ENCODE results near the gene MYL6B. TPM values are rescaled to one million over a fixed set of nuclear protein-coding genes. Genes with fewer than 3 reads are reported as not detected.

MYL6B gene
- total RNA-seq, 1 experiment from 2014 or later: 71.9 TPM

- H3K36me3 ChIP-seq: peaks cover 61% of the 10 kb centered on the region
- DNase-seq (ENCODE audit: low read depth in 1 of 2, low spot score in 2 of 2): peak in 1 of 2 experiments; percentile 62
- H3K9me3 ChIP-seq (replicated peaks): no peaks in the 10 kb centered on the region
- H3K4me3 ChIP-seq: no peak overlapping the region
- no peaks in the 10 kb centered on the region for H3K27me3 ChIP-seq (replicated peaks)
- H3K4me1 ChIP-seq (replicated peaks): peaks cover 12% of the 10 kb centered on the region; the same call in 1 of the 2 replicates
- H3K27ac ChIP-seq: no peak overlapping the region
Measured at GRCh38 chr12:56206452-56207166, 54.2 kb downstream of the MYL6B start.

Other genes starting within 250 kb of the MYL6B start
- gene PYM1, start 224.7 kb upstream of the MYL6B start, total RNA-seq (2014; rRNA removed; shearing (Covaris generic)): 25.1 and 43.7 TPM in 2 replicates
- gene DGKA, start 221.4 kb upstream of the MYL6B start, total RNA-seq (2014; rRNA removed; shearing (Covaris generic)): 23.9 and 46.2 TPM in 2 replicates
- gene PMEL, start 186.5 kb upstream of the MYL6B start, total RNA-seq (2014; rRNA removed; shearing (Covaris generic)): 0.34 TPM in 1 of 2 replicates, not detected in the other
- gene CDK2, start 185.8 kb upstream of the MYL6B start, total RNA-seq (2014; rRNA removed; shearing (Covaris generic)): 74.4 and 82.1 TPM in 2 replicates
- gene RAB5B, start 178.5 kb upstream of the MYL6B start, total RNA-seq (2014; rRNA removed; shearing (Covaris generic)): 17.4 and 33.0 TPM in 2 replicates
- gene SUOX, start 155.3 kb upstream of the MYL6B start, total RNA-seq (2014; rRNA removed; shearing (Covaris generic)): 11.8 and 15.8 TPM in 2 replicates
- 0.34 and 1.1 TPM in 2 replicates for gene IKZF4, start 131.5 kb upstream of the MYL6B start, total RNA-seq (2014; rRNA removed; shearing (Covaris generic))
- 622 and 1,406 TPM in 2 replicates for gene RPS26, start 110.7 kb upstream of the MYL6B start, total RNA-seq (2014; rRNA removed; shearing (Covaris generic))
- gene ERBB3, start 72.4 kb upstream of the MYL6B start, total RNA-seq (2014; rRNA removed; shearing (Covaris generic)): not detected in 2 replicates
- gene PA2G4, start 48.0 kb upstream of the MYL6B start, total RNA-seq (2014; rRNA removed; shearing (Covaris generic)): 204 and 249 TPM in 2 replicates
- gene RPL41, start 36.0 kb upstream of the MYL6B start, total RNA-seq (2014; rRNA removed; shearing (Covaris generic)): 1,215 and 2,760 TPM in 2 replicates
- 3.6 and 7.3 TPM in 2 replicates for gene ZC3H10, start 34.3 kb upstream of the MYL6B start, total RNA-seq (2014; rRNA removed; shearing (Covaris generic))
- gene ESYT1, start 24.3 kb upstream of the MYL6B start, total RNA-seq (2014; rRNA removed; shearing (Covaris generic)): 138 and 170 TPM in 2 replicates
- 4,832 and 5,659 TPM in 2 replicates for gene MYL6, start 5.8 kb downstream of the MYL6B start, total RNA-seq (2014; rRNA removed; shearing (Covaris generic))
- gene SMARCC2, start 36.9 kb downstream of the MYL6B start, total RNA-seq (2014; rRNA removed; shearing (Covaris generic)): 20.9 and 33.4 TPM in 2 replicates
- gene RNF41, start 69.3 kb downstream of the MYL6B start, total RNA-seq (2014; rRNA removed; shearing (Covaris generic)): 28.5 and 46.7 TPM in 2 replicates
- gene NABP2, start 71.8 kb downstream of the MYL6B start, total RNA-seq (2014; rRNA removed; shearing (Covaris generic)): 47.8 and 55.7 TPM in 2 replicates
- gene SLC39A5, start 77.5 kb downstream of the MYL6B start, total RNA-seq (2014; rRNA removed; shearing (Covaris generic)): not detected in 2 replicates
- gene ANKRD52, start 105.8 kb downstream of the MYL6B start, total RNA-seq (2014; rRNA removed; shearing (Covaris generic)): 9.6 and 12.7 TPM in 2 replicates
- 7.9 and 13.4 TPM in 2 replicates for gene COQ10A, start 114.4 kb downstream of the MYL6B start, total RNA-seq (2014; rRNA removed; shearing (Covaris generic))
- 65.7 and 109 TPM in 2 replicates for gene CS, start 147.7 kb downstream of the MYL6B start, total RNA-seq (2014; rRNA removed; shearing (Covaris generic))
- gene CNPY2, start 163.4 kb downstream of the MYL6B start, total RNA-seq (2014; rRNA removed; shearing (Covaris generic)): 100 and 161 TPM in 2 replicates
- gene PAN2, start 181.4 kb downstream of the MYL6B start, total RNA-seq (2014; rRNA removed; shearing (Covaris generic)): 6.9 and 15.9 TPM in 2 replicates
- gene IL23A, start 186.3 kb downstream of the MYL6B start, total RNA-seq (2014; rRNA removed; shearing (Covaris generic)): 1.4 TPM in 1 of 2 replicates, not detected in the other
- gene STAT2, start 207.5 kb downstream of the MYL6B start, total RNA-seq (2014; rRNA removed; shearing (Covaris generic)): 37.0 and 63.3 TPM in 2 replicates
- gene APOF, start 210.3 kb downstream of the MYL6B start, total RNA-seq (2014; rRNA removed; shearing (Covaris generic)): not detected in 2 replicates